Panc1 (cell line): ENCODE results near the gene ZNF669.

Experiments used
- CTCF ChIP-seq: fragments of 450-650 bp; IDR thresholded peaks from 2 replicates; pipeline ENCODE4 v1.5.1; 2017; ENCODE audit warnings: mild to moderate bottlenecking
- POLR2AphosphoS5 ChIP-seq: IDR thresholded peaks from 2 replicates; pipeline ENCODE4 v1.6.1; 2012; ENCODE audit warnings: mild to moderate bottlenecking, low read depth, low read length, moderate library complexity

- TF ChIP-seq CTCF (no peak), POLR2AphosphoS5 (peak; percentile 49)
Measured at GRCh38 chr1:247111700-247112478, 7.7 kb upstream of the ZNF669 start.
